B cell (primary cell): ENCODE data around the gene NDUFA9. TPM values are rescaled to one million over a fixed set of nuclear protein-coding genes. Genes with fewer than 3 reads are reported as not detected.

Experiments
- ATAC-seq: fragments of 200-7000 bp; cut with Tn5 transposase; one replicate; pipeline ENCODE4 v1.10.0; 2021; ENCODE audit warnings: low read depth, mild to moderate bottlenecking, moderate number of reproducible peaks, moderate library complexity
- CTCF ChIA-PET: fragments of 350-600 bp; sonication (Branson Sonifier 250); formaldehyde crosslinking; loops from one replicate; lab custom pipeline; 2021; ENCODE audit warnings: antibody characterized with exemption, inconsistent platforms; lab: Charles Lee
- POLR2A ChIA-PET: fragments of 350-600 bp; sonication (Branson Sonifier 250); formaldehyde crosslinking; loops from one replicate; lab custom pipeline; 2021; ENCODE audit warnings: antibody characterized with exemption; lab: Charles Lee
- DNase-seq: peaks from one replicate; pipeline ENCODE4 v3.0.0; 2013
- H2AFZ ChIP-seq: 2 replicates; pipeline ENCODE4 v1.6.1; 2012; ENCODE audit warnings: mild to moderate bottlenecking, low read depth, low read length; ENCODE audit not compliant: insufficient read depth, poor library complexity, severe bottlenecking
- H3K27ac ChIP-seq, 2 donors: 1 replicate in 1 of 2; 2 replicates in 1 of 2; pipeline ENCODE4 v1.5.1; 2012 to 2013; ENCODE audit warnings: low read length in 2 of 2, mild to moderate bottlenecking in 2 of 2, moderate library complexity in 1 of 2
- H3K27me3 ChIP-seq, 4 experiments: fragments of 200-600 bp in 1 of 4; sonication (generic) in 1 of 4; replicated peaks in 1 of 4; 1 replicate in 2 of 4; 2 replicates in 2 of 4; pipeline versions ENCODE4 v1.6.1 to v1.7.0; 2013 to 2016; ENCODE audit warnings: low read length in 3 of 4, mild to moderate bottlenecking in 2 of 4, mixed read lengths in 1 of 4, moderate library complexity in 1 of 4; ENCODE audit not compliant: insufficient read depth in 4 of 4, control insufficient read depth in 3 of 4; ENCODE audit errors: control extremely low read depth in 1 of 4
- H3K36me3 ChIP-seq, 2 experiments: replicated peaks in 1 of 2; 1 replicate in 1 of 2; 2 replicates in 1 of 2; pipeline versions ENCODE4 v1.6.1 to v1.7.1; 2013; ENCODE audit warnings: low read length in 1 of 2; ENCODE audit not compliant: insufficient read depth in 2 of 2, control insufficient read depth in 1 of 2; ENCODE audit errors: control extremely low read depth in 1 of 2, extremely low read depth in 1 of 2
- H3K4me1 ChIP-seq, 2 donors: fragments of 200-600 bp in 1 of 2; sonication (generic) in 1 of 2; 1 replicate in 1 of 2; 2 replicates in 1 of 2; pipeline versions ENCODE4 v1.5.1 to v1.6.1; 2013 to 2017; ENCODE audit warnings: low read length in 2 of 2; ENCODE audit not compliant: control insufficient read depth in 2 of 2, insufficient read depth in 2 of 2
- H3K4me2 ChIP-seq: replicated peaks from 2 replicates; pipeline ENCODE3; 2012; ENCODE audit warnings: mild to moderate bottlenecking, low read depth, low read length; ENCODE audit not compliant: poor library complexity, severe bottlenecking
- H3K4me3 ChIP-seq, 5 experiments: fragments of 200-600 bp in 1 of 5; sonication (generic) in 1 of 5; 1 replicate in 3 of 5; 2 replicates in 2 of 5; pipeline versions ENCODE4 v1.5.1 to v1.7.0; 2011 to 2016; ENCODE audit warnings: low read length in 4 of 5, mild to moderate bottlenecking in 4 of 5, low read depth in 2 of 5, control low read depth in 1 of 5, moderate library complexity in 1 of 5; ENCODE audit not compliant: insufficient read depth in 1 of 5; ENCODE audit errors: control extremely low read depth in 1 of 5, extremely low read depth in 1 of 5
- H3K79me2 ChIP-seq: fragments of 200-600 bp; sonication (generic); one replicate; pipeline ENCODE4 v1.6.0; 2016; ENCODE audit warnings: low read length; ENCODE audit not compliant: control insufficient read depth, insufficient read depth
- H3K9ac ChIP-seq: fragments of 200-600 bp; sonication (generic); 2 replicates; pipeline ENCODE4 v1.6.1; 2017; ENCODE audit warnings: mild to moderate bottlenecking, low read length, moderate library complexity
- H3K9me3 ChIP-seq, 3 donors: one replicate each; pipeline versions ENCODE4 v1.6.1 to v1.7.1; 2013; ENCODE audit warnings: low read length in 2 of 3; ENCODE audit not compliant: control insufficient read depth in 2 of 3, insufficient read depth in 1 of 3; ENCODE audit errors: control extremely low read depth in 1 of 3
- H4K20me1 ChIP-seq: 2 replicates; pipeline ENCODE4 v1.6.0; 2012; ENCODE audit warnings: mild to moderate bottlenecking, low read length; ENCODE audit not compliant: insufficient read depth, control insufficient read depth, poor library complexity, severe bottlenecking
- H3K27ac Mint-ChIP-seq: one replicate; pipeline ENCODE4 v1.8.0; 2021; ENCODE audit warnings: mixed read lengths
- H3K27me3 Mint-ChIP-seq: one replicate; pipeline ENCODE4 v1.8.0; 2021; ENCODE audit warnings: mixed read lengths
- H3K4me1 Mint-ChIP-seq: one replicate; pipeline ENCODE4 v1.8.0; 2021; ENCODE audit warnings: mixed read lengths
- H3K4me3 Mint-ChIP-seq: one replicate; pipeline ENCODE4 v1.8.0; 2021; ENCODE audit warnings: mixed read lengths
- H3K9me3 Mint-ChIP-seq: one replicate; pipeline ENCODE4 v1.8.0; 2022; ENCODE audit warnings: mixed read lengths; ENCODE audit not compliant: insufficient read depth
- CTCF ChIP-seq: fragments of 200-600 bp; IDR thresholded peaks from one replicate; pipeline ENCODE4 v1.8.0; 2022; ENCODE audit warnings: antibody characterized with exemption, mild to moderate bottlenecking
- EZH2 ChIP-seq: IDR thresholded peaks from 2 replicates; pipeline ENCODE4 v1.6.1; 2012; ENCODE audit warnings: borderline replicate concordance, low read depth, mild to moderate bottlenecking, moderate library complexity, low read length; ENCODE audit not compliant: insufficient read depth, poor library complexity, severe bottlenecking
- WGBS: methylation state at CpG from one replicate; pipeline ENCODE4 v1.1.5; 2013; ENCODE audit warnings: missing lambda C conversion rate; ENCODE audit not compliant: insufficient coverage; 5-methylcytosine and 5-hydroxymethylcytosine counted together
- intact Hi-C: fragments of 100-400 bp; cut with micrococcal nuclease; formaldehyde crosslinking; loops from one replicate; pipeline ENCODE4 v1.10.0; 2022
- polyA plus RNA-seq: library from polyadenylated mRNA; depleted of rRNA; stranded (reverse); fragments of >200 nt; gene quantifications from 2 replicates; pipeline ENCODE4 v1.2.3, GENCODE V29; 2012
- total RNA-seq, 2 donors: library from RNA; stranded (reverse); fragments of 120-200 nt in 1 of 2; gene quantifications; 1 replicate in 1 of 2; 2 replicates in 1 of 2; pipeline versions ENCODE4 v1.2.3 to v1.2.4, GENCODE V29; 2013 to 2022

Gene NDUFA9
- total and polyA plus RNA-seq, 2 donors (not counting 1 experiment from before 2014, with no cell fraction given) = 30.1 to 73.3 TPM

GRCh38 chr12:4603421-4603820 lies 45.5 kb upstream of the NDUFA9 start:
- peaks cover 25% of the 10 kb centered on the region for H3K4me1 Mint-ChIP-seq
- no peak for DNase-seq
- WGBS = 85% methylated on average over 7 of the region's 7 CpGs
- ChIA-PET CTCF (interaction anchor here (1.0 to 2.8 kb wide), 10 partner anchors 12 to 156 kb away, joined by 3 to 11 read pairs (median 6); a partner anchor contains a TSS), POLR2A (no interaction called here)
- no peak overlapping the region for H3K4me3 ChIP-seq
- H3K4me3 Mint-ChIP-seq = no peak overlapping the region
- H3K27me3 ChIP-seq = no peaks in the 10 kb centered on the region
- H3K9me3 Mint-ChIP-seq = no peaks in the 10 kb centered on the region
- no peaks in the 10 kb centered on the region for H3K9me3 ChIP-seq
- H3K9ac ChIP-seq = no peak overlapping the region
- no peak overlapping the region for H3K4me2 ChIP-seq
- no peaks in the 10 kb centered on the region for H3K27me3 Mint-ChIP-seq
- TF ChIP-seq CTCF = no peak
- TF ChIP-seq EZH2 = no peak
- no peaks in the 10 kb centered on the region for H3K36me3 ChIP-seq
- peaks cover 4 to 6% of the 10 kb centered on the region in 2 donors for H3K4me1 ChIP-seq
- H3K79me2 ChIP-seq = peaks cover 18% of the 10 kb centered on the region
- H4K20me1 ChIP-seq = no peaks in the 10 kb centered on the region
- intact Hi-C loops = no loop called here
- H3K27ac ChIP-seq = no peak overlapping the region
- no peak for ATAC-seq
- no peak overlapping the region for H2AFZ ChIP-seq
- H3K27ac Mint-ChIP-seq = no peak overlapping the region

- no peaks in the 10 kb centered on the region for H3K9me3 ChIP-seq
- H4K20me1 ChIP-seq = no peaks in the 10 kb centered on the region
- TF ChIP-seq EZH2 = no peak
- TF ChIP-seq CTCF = no peak
- POLR2A ChIA-PET = interaction anchor here (0.6 kb wide), 1 partner anchor 39 kb away, joined by 3 read pairs; no protein-coding TSS in a partner anchor
- H3K36me3 ChIP-seq = no peaks in the 10 kb centered on the region
- Mint-ChIP-seq H3K27ac (no peak overlapping the region), H3K27me3 (no peaks in the 10 kb centered on the region), H3K4me3 (no peak overlapping the region), H3K9me3 (no peaks in the 10 kb centered on the region), H3K4me1 (peaks cover 25% of the 10 kb centered on the region)
- H3K27ac ChIP-seq = no peak overlapping the region
- no peak overlapping the region for H3K9ac ChIP-seq
- H3K4me1 ChIP-seq = peaks cover 4 to 6% of the 10 kb centered on the region in 2 donors
- ATAC-seq (no peak), DNase-seq (no peak)
- WGBS = no CpG with 5 or more reads among the region's 1 CpG
- CTCF ChIA-PET = interaction anchor here (0.6 to 2.8 kb wide), 20 partner anchors 8 to 154 kb away, joined by 3 to 15 read pairs (median 5); partner anchors contain the start of genes AKAP3 and NDUFA9
- peaks cover 18% of the 10 kb centered on the region for H3K79me2 ChIP-seq
- H3K4me2 ChIP-seq = no peak overlapping the region
- intact Hi-C loops = loop anchor here (1.0 kb wide), 3 partner anchors 37 to 66 kb away; partner anchors contain the start of genes AKAP3, NDUFA9 and RAD51AP1
- no peaks in the 10 kb centered on the region for H3K27me3 ChIP-seq
- no peak overlapping the region for H2AFZ ChIP-seq
- no peak overlapping the region for H3K4me3 ChIP-seq
These were observed 45.0 kb upstream of the NDUFA9 start for GRCh38 chr12:4603946-4604345.
